SK-N-SH (cell line): Measurements from ENCODE around the gene C10orf67. TPM values are rescaled to one million over a fixed set of nuclear protein-coding genes. Genes with fewer than 3 reads are reported as not detected.

Experiments used
- ELF1 ChIP-seq: IDR thresholded peaks from 2 replicates; pipeline ENCODE4 v1.4.0; 2012
- EP300 ChIP-seq, 2 experiments: IDR thresholded peaks; 2 replicates each; pipeline versions ENCODE4 v1.4.0 to v1.6.1; 2012; ENCODE audit warnings: borderline replicate concordance in 1 of 2, low read depth in 1 of 2, low read length in 1 of 2
- EZH2phosphoT487 ChIP-seq: fragments of 200-600 bp; sonication (generic); IDR thresholded peaks from 2 replicates; pipeline ENCODE4 v1.6.1; 2017; ENCODE audit warnings: low read depth, mixed run types, mild to moderate bottlenecking, antibody characterized with exemption, moderate library complexity, borderline replicate concordance
- FOSL2 ChIP-seq: IDR thresholded peaks from 2 replicates; pipeline ENCODE4 v1.4.0; 2012; ENCODE audit warnings: low read depth, mild to moderate bottlenecking, moderate library complexity, borderline replicate concordance
- FOXJ3 ChIP-seq: sonication (generic); formaldehyde crosslinking; IDR thresholded peaks from 2 replicates; pipeline ENCODE4 v1.5.1; 2020; ENCODE audit warnings: mild to moderate bottlenecking, missing genetic modification reagents
- FOXM1 ChIP-seq: IDR thresholded peaks from 2 replicates; pipeline ENCODE4 v1.4.0; 2012; ENCODE audit warnings: low read depth, mild to moderate bottlenecking
- GABPA ChIP-seq: IDR thresholded peaks from 2 replicates; pipeline ENCODE4 v1.4.0; 2012; ENCODE audit warnings: low read depth, mild to moderate bottlenecking
- GATA2 ChIP-seq: sonication (generic); formaldehyde crosslinking; IDR thresholded peaks from 2 replicates; pipeline ENCODE4 v1.5.0; 2020; ENCODE audit warnings: mild to moderate bottlenecking, missing genetic modification reagents
- JUND ChIP-seq: IDR thresholded peaks from 2 replicates; pipeline ENCODE4 v1.4.0; 2012
- MEF2A ChIP-seq: IDR thresholded peaks from 2 replicates; pipeline ENCODE4 v1.4.0; 2012; ENCODE audit warnings: low read depth, borderline replicate concordance
- MXI1 ChIP-seq: IDR thresholded peaks from 2 replicates; pipeline ENCODE4 v1.6.1; 2012; ENCODE audit warnings: mild to moderate bottlenecking, low read depth, low read length, improper control_type of control experiment
- NFIC ChIP-seq: IDR thresholded peaks from 2 replicates; pipeline ENCODE4 v1.4.0; 2012; ENCODE audit warnings: borderline replicate concordance
- NRF1 ChIP-seq: IDR thresholded peaks from 2 replicates; pipeline ENCODE4 v1.6.1; 2012; ENCODE audit warnings: low read depth, mild to moderate bottlenecking, low read length
- POLR2AphosphoS5 ChIP-seq: IDR thresholded peaks from 2 replicates; pipeline ENCODE4 v1.6.1; 2012; ENCODE audit warnings: low read depth, low read length
- RAD21 ChIP-seq: IDR thresholded peaks from 2 replicates; pipeline ENCODE4 v1.6.1; 2012; ENCODE audit warnings: mild to moderate bottlenecking, low read length
- RFX5 ChIP-seq: IDR thresholded peaks from 2 replicates; pipeline ENCODE4 v1.6.1; 2012; ENCODE audit warnings: mild to moderate bottlenecking, improper control_type of control experiment, low read length
- RXRA ChIP-seq: IDR thresholded peaks from 2 replicates; pipeline ENCODE4 v1.4.0; 2012; ENCODE audit warnings: low read depth, mild to moderate bottlenecking, borderline replicate concordance
- SIN3A ChIP-seq: IDR thresholded peaks from 2 replicates; pipeline ENCODE4 v1.6.1; 2012; ENCODE audit warnings: low read depth, mild to moderate bottlenecking, low read length, moderate library complexity, borderline replicate concordance
- SMC3 ChIP-seq: IDR thresholded peaks from 2 replicates; pipeline ENCODE4 v1.6.1; 2012; ENCODE audit warnings: low read depth, low read length, improper control_type of control experiment
- TAF1 ChIP-seq: IDR thresholded peaks from 2 replicates; pipeline ENCODE4 v1.6.1; 2012; ENCODE audit warnings: low read depth, mild to moderate bottlenecking, low read length, moderate library complexity, borderline replicate concordance
- TCF12 ChIP-seq: IDR thresholded peaks from 2 replicates; pipeline ENCODE4 v1.4.0; 2012
- TEAD4 ChIP-seq: IDR thresholded peaks from 2 replicates; pipeline ENCODE4 v1.4.0; 2012; ENCODE audit warnings: mild to moderate bottlenecking, borderline replicate concordance; ENCODE audit not compliant: insufficient read depth
- YY1 ChIP-seq: IDR thresholded peaks from 2 replicates; pipeline ENCODE4 v1.4.0; 2012; ENCODE audit warnings: low read depth, mild to moderate bottlenecking
- polyA plus RNA-seq, 3 experiments: library from polyadenylated mRNA; depleted of rRNA; stranded (reverse); fragments of >200 nt; gene quantifications; 2 replicates each; pipeline ENCODE4 v1.2.3, GENCODE V29; 2012
- TF ChIP-seq, protein P1 (sequence below): IDR thresholded peaks from 2 replicates; pipeline ENCODE4 v1.4.0; 2012; ENCODE audit warnings: low read depth, borderline replicate concordance
- TF ChIP-seq, protein P2 (sequence below): fragments of 200-600 bp; sonication (generic); IDR thresholded peaks from 2 replicates; pipeline ENCODE4 v1.6.1; 2017; ENCODE audit warnings: antibody characterized with exemption, mild to moderate bottlenecking, moderate library complexity
- TF ChIP-seq, protein P3 (sequence below): fragments of 150-350 bp; IDR thresholded peaks from 2 replicates; pipeline ENCODE4 v1.6.1; 2016; ENCODE audit warnings: mild to moderate bottlenecking, low read depth, low read length
- TF ChIP-seq, protein P4 (sequence below): IDR thresholded peaks from 2 replicates; pipeline ENCODE4 v1.4.0; 2012; ENCODE audit warnings: low read depth, borderline replicate concordance

Gene C10orf67
- polyA plus RNA-seq, 1 of the 3 experiments (the other 2 are of a cell fraction), result 0.97 TPM

DNA sequence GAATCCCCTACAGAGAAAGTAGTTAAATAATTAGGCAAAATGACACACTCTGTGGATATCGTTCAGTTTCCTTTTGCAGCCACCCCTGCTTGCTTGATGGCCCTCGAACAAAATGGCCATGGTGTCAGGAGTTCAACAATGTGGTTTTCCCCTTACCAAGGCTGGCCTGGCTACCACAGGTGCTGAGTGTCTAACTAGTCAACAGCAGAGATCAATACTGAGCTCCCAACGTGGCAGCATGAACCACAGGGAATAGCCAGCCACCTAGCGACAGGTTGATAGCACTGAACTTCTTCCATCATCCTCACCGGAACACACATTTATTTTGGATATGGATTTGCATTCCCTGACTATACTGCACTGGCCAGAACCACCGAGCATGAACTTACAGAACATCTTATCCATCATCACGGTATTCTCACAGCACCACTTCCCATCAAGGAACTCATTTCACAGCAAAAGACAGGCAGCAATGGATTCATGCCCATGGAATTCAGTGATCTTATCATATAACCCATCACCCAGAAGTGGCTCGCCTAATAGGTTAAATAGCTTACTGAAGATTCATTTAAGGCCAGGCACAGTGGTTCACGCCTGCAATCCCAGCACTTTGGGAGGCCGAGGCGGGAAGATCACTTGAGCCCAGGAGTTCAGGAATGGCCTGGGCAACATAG is 6.3 kb downstream of the C10orf67 start (continued):
- TF ChIP-seq, protein P1, sequence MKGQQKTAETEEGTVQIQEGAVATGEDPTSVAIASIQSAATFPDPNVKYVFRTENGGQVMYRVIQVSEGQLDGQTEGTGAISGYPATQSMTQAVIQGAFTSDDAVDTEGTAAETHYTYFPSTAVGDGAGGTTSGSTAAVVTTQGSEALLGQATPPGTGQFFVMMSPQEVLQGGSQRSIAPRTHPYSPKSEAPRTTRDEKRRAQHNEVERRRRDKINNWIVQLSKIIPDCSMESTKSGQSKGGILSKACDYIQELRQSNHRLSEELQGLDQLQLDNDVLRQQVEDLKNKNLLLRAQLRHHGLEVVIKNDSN, result no peak
- TF ChIP-seq GATA2 (CRISPR knock-in tag) (no peak), TAF1 (no peak), MXI1 (no peak), SMC3 (no peak), FOSL2 (peak; percentile 86; the same call in 1 of the 2 replicates), EZH2phosphoT487 (no peak), YY1 (no peak), MEF2A (no peak), NFIC (peak; percentile 72; the same call in 1 of the 2 replicates), TCF12 (peak; percentile 84), SIN3A (0 out of 2 replicates have a peak, but pooled peaks have one; percentile 60), JUND (peak; percentile 89), TEAD4 (peak; percentile 81), FOXJ3 (CRISPR knock-in tag) (no peak), POLR2AphosphoS5 (peak; percentile 54; the same call in 1 of the 2 replicates), RFX5 (no peak), NRF1 (no peak), RAD21 (no peak), ELF1 (peak; percentile 20; the same call in 1 of the 2 replicates), EP300 (IDR thresholded peaks at IDR 0.05; ENCODE audit: borderline replicate concordance in 1 of 2, low read depth in 1 of 2, low read length in 1 of 2) (peak in 1 of 2 experiments; percentile 90; a peak in 2 of 4 replicates), GABPA (no peak), RXRA (peak; percentile 76; the same call in 1 of the 2 replicates), FOXM1 (0 out of 2 replicates have a peak, but pooled peaks have one; percentile 47)
- TF ChIP-seq, protein P2, sequence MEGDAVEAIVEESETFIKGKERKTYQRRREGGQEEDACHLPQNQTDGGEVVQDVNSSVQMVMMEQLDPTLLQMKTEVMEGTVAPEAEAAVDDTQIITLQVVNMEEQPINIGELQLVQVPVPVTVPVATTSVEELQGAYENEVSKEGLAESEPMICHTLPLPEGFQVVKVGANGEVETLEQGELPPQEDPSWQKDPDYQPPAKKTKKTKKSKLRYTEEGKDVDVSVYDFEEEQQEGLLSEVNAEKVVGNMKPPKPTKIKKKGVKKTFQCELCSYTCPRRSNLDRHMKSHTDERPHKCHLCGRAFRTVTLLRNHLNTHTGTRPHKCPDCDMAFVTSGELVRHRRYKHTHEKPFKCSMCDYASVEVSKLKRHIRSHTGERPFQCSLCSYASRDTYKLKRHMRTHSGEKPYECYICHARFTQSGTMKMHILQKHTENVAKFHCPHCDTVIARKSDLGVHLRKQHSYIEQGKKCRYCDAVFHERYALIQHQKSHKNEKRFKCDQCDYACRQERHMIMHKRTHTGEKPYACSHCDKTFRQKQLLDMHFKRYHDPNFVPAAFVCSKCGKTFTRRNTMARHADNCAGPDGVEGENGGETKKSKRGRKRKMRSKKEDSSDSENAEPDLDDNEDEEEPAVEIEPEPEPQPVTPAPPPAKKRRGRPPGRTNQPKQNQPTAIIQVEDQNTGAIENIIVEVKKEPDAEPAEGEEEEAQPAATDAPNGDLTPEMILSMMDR, result no peak
- TF ChIP-seq, protein P3, sequence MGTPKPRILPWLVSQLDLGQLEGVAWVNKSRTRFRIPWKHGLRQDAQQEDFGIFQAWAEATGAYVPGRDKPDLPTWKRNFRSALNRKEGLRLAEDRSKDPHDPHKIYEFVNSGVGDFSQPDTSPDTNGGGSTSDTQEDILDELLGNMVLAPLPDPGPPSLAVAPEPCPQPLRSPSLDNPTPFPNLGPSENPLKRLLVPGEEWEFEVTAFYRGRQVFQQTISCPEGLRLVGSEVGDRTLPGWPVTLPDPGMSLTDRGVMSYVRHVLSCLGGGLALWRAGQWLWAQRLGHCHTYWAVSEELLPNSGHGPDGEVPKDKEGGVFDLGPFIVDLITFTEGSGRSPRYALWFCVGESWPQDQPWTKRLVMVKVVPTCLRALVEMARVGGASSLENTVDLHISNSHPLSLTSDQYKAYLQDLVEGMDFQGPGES, result no peak
- TF ChIP-seq, protein P4, sequence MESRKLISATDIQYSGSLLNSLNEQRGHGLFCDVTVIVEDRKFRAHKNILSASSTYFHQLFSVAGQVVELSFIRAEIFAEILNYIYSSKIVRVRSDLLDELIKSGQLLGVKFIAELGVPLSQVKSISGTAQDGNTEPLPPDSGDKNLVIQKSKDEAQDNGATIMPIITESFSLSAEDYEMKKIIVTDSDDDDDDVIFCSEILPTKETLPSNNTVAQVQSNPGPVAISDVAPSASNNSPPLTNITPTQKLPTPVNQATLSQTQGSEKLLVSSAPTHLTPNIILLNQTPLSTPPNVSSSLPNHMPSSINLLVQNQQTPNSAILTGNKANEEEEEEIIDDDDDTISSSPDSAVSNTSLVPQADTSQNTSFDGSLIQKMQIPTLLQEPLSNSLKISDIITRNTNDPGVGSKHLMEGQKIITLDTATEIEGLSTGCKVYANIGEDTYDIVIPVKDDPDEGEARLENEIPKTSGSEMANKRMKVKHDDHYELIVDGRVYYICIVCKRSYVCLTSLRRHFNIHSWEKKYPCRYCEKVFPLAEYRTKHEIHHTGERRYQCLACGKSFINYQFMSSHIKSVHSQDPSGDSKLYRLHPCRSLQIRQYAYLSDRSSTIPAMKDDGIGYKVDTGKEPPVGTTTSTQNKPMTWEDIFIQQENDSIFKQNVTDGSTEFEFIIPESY, result 0 out of 2 replicates have a peak, but pooled peaks have one; percentile 21
- TF ChIP-seq, all 33 proteins: peak for 13
